Activated naive CD8-positive, alpha-beta T cell treated with anti-CD3 and anti-CD28 coated beads, Interleukin-2, amount 50 U/mL, for 24 hours (primary cell): ENCODE results near the gene PRM3.
"Not testable (repeated sequence)": the region's sequence is repeated elsewhere in the genome, so short reads cannot be mapped to it uniquely, and the experiment has no call there.

Source experiments
- ATAC-seq: fragments of 150-1000 bp; cut with Tn5 transposase; one replicate; pipeline ENCODE4 v1.10.0; 2021
- DNase-seq: peaks from one replicate; pipeline ENCODE4 v3.0.0; 2021
- H3K27ac Mint-ChIP-seq: one replicate; pipeline ENCODE4 v1.8.0; 2021; ENCODE audit warnings: mild to moderate bottlenecking, mixed read lengths
- H3K27me3 Mint-ChIP-seq: one replicate; pipeline ENCODE4 v1.8.0; 2021; ENCODE audit warnings: mixed read lengths
- H3K36me3 Mint-ChIP-seq: one replicate; pipeline ENCODE4 v1.8.0; 2021; ENCODE audit warnings: low read depth, mixed read lengths
- H3K4me1 Mint-ChIP-seq: one replicate; pipeline ENCODE4 v1.8.0; 2021; ENCODE audit warnings: mixed read lengths
- H3K4me3 Mint-ChIP-seq: one replicate; pipeline ENCODE4 v1.8.0; 2021; ENCODE audit warnings: mild to moderate bottlenecking, moderate library complexity, mixed read lengths
- H3K9me3 Mint-ChIP-seq: one replicate; pipeline ENCODE4 v1.8.0; 2021; ENCODE audit warnings: mixed read lengths

The PRM3 gene

GRCh38 chr16:11297492-11298142 lies 24.2 kb upstream of the PRM3 start:
- peak; percentile 75 for DNase-seq
- Mint-ChIP-seq H3K27ac (peak overlapping the region; percentile 50), H3K4me1 (peaks cover 51% of the 10 kb centered on the region)

GRCh38 chr16:11296706-11297491 lies 23.5 kb upstream of the PRM3 start:
- ATAC-seq (no peak), DNase-seq (no peak)
- Mint-ChIP-seq H3K9me3 (no peaks in the 10 kb centered on the region), H3K4me1 (peaks cover 51% of the 10 kb centered on the region), H3K27ac (peak overlapping the region; percentile 50), H3K4me3 (peak overlapping the region; percentile 54), H3K36me3 (no peaks in the 10 kb centered on the region), H3K27me3 (peaks cover 8% of the 10 kb centered on the region)

More at GRCh38 chr16:11297492-11298142, 24.2 kb upstream of the PRM3 start:
- peaks cover 5% of the 10 kb centered on the region for H3K27me3 Mint-ChIP-seq
- peak; percentile 84 for ATAC-seq
- H3K4me3 Mint-ChIP-seq: peak overlapping the region; percentile 54
- H3K9me3 Mint-ChIP-seq: no peaks in the 10 kb centered on the region
- H3K36me3 Mint-ChIP-seq: no peaks in the 10 kb centered on the region

- ATAC-seq (no peak), DNase-seq (no peak)
- no peak overlapping the region for H3K4me3 Mint-ChIP-seq
- peaks cover 51% of the 10 kb centered on the region for H3K4me1 Mint-ChIP-seq
- H3K9me3 Mint-ChIP-seq: no peaks in the 10 kb centered on the region
- no peak overlapping the region for H3K27ac Mint-ChIP-seq
- no peaks in the 10 kb centered on the region for H3K36me3 Mint-ChIP-seq
- H3K27me3 Mint-ChIP-seq: peaks cover 11% of the 10 kb centered on the region
Observed at GRCh38 chr16:11296351-11296705, 22.9 kb upstream of the PRM3 start.

- Mint-ChIP-seq H3K36me3 (no peaks in the 10 kb centered on the region), H3K4me3 (no peak overlapping the region), H3K27me3 (peaks cover 12% of the 10 kb centered on the region), H3K9me3 (no peaks in the 10 kb centered on the region), H3K4me1 (peaks cover 51% of the 10 kb centered on the region), H3K27ac (no peak overlapping the region)
- ATAC-seq (no peak), DNase-seq (no peak)
Observed at GRCh38 chr16:11295672-11296071, 22.2 kb upstream of the PRM3 start.

- DNase-seq: no peak
- H3K27ac Mint-ChIP-seq: no peak overlapping the region
Observed at GRCh38 chr16:11292076-11292748, 18.8 kb upstream of the PRM3 start.

GRCh38 chr16:11291091-11291703 lies 17.8 kb upstream of the PRM3 start:
- H3K27ac Mint-ChIP-seq: no peak overlapping the region
- H3K27me3 Mint-ChIP-seq: peaks cover 22% of the 10 kb centered on the region
- ATAC-seq (no peak), DNase-seq (no peak)
- peaks cover 36% of the 10 kb centered on the region for H3K4me1 Mint-ChIP-seq
- H3K4me3 Mint-ChIP-seq: no peak overlapping the region
- no peaks in the 10 kb centered on the region for H3K36me3 Mint-ChIP-seq
- no peaks in the 10 kb centered on the region for H3K9me3 Mint-ChIP-seq

More at GRCh38 chr16:11292076-11292748, 18.8 kb upstream of the PRM3 start:
- Mint-ChIP-seq H3K4me1 (peaks cover 36% of the 10 kb centered on the region), H3K36me3 (no peaks in the 10 kb centered on the region), H3K4me3 (no peak overlapping the region), H3K9me3 (no peaks in the 10 kb centered on the region), H3K27me3 (peaks cover 22% of the 10 kb centered on the region)
- no peak for ATAC-seq

GRCh38 chr16:11290102-11290893 lies 16.9 kb upstream of the PRM3 start:
- no peaks in the 10 kb centered on the region for H3K36me3 Mint-ChIP-seq
- ATAC-seq (no peak), DNase-seq (no peak)
- peaks cover 22% of the 10 kb centered on the region for H3K27me3 Mint-ChIP-seq
- H3K9me3 Mint-ChIP-seq: no peaks in the 10 kb centered on the region
- H3K4me1 Mint-ChIP-seq: peaks cover 41% of the 10 kb centered on the region
- H3K27ac Mint-ChIP-seq: no peak overlapping the region
- H3K4me3 Mint-ChIP-seq: no peak overlapping the region

- ATAC-seq, H3K4me3 Mint-ChIP-seq, H3K9me3 Mint-ChIP-seq, DNase-seq, H3K36me3 Mint-ChIP-seq, H3K27ac Mint-ChIP-seq: not testable (repeated sequence)
- Mint-ChIP-seq H3K4me1 (peaks cover 42% of the 10 kb centered on the region), H3K27me3 (peaks cover 22% of the 10 kb centered on the region)
Observed at GRCh38 chr16:11289696-11290095, 16.3 kb upstream of the PRM3 start.

GRCh38 chr16:11289202-11289601 lies 15.8 kb upstream of the PRM3 start:
- H3K27ac Mint-ChIP-seq: no peak overlapping the region
- no peaks in the 10 kb centered on the region for H3K9me3 Mint-ChIP-seq
- no peak overlapping the region for H3K4me3 Mint-ChIP-seq
- peaks cover 22% of the 10 kb centered on the region for H3K27me3 Mint-ChIP-seq
- H3K36me3 Mint-ChIP-seq: no peaks in the 10 kb centered on the region
- peaks cover 39% of the 10 kb centered on the region for H3K4me1 Mint-ChIP-seq
- DNase-seq (no peak), ATAC-seq (no peak)

GRCh38 chr16:11285842-11286241 lies 12.4 kb upstream of the PRM3 start:
- Mint-ChIP-seq H3K36me3 (no peaks in the 10 kb centered on the region), H3K4me3 (peak overlapping the region; percentile 44), H3K27me3 (peaks cover 14% of the 10 kb centered on the region), H3K4me1 (peaks cover 33% of the 10 kb centered on the region), H3K27ac (peak overlapping the region; percentile 77), H3K9me3 (no peaks in the 10 kb centered on the region)
- ATAC-seq (peak; percentile 84), DNase-seq (no peak)

GRCh38 chr16:11283820-11284248 lies 10.4 kb upstream of the PRM3 start:
- Mint-ChIP-seq H3K4me1 (peaks cover 33% of the 10 kb centered on the region), H3K36me3 (no peaks in the 10 kb centered on the region), H3K27me3 (peaks cover 8% of the 10 kb centered on the region), H3K9me3 (no peaks in the 10 kb centered on the region), H3K4me3 (no peak overlapping the region), H3K27ac (no peak overlapping the region)
- no peak for DNase-seq
- no peak for ATAC-seq

- no peak for ATAC-seq
- Mint-ChIP-seq H3K27me3 (peaks cover 2% of the 10 kb centered on the region), H3K4me1 (peaks cover 13% of the 10 kb centered on the region), H3K4me3 (no peak within 1 kb of the TSS), H3K27ac (peak within 1 kb of the TSS; percentile 9), H3K9me3 (no peaks in the 10 kb centered on the region), H3K36me3 (no peaks in the 10 kb centered on the region)
- no peak for DNase-seq
Observed at GRCh38 chr16:11280616-11281522, 7.4 kb upstream of the PRM3 start, which contains the start of gene PRM1. Gene PRM1, minus strand, starts transcription at chr16:11281330. Its CDS starts 92 bp downstream, at chr16:11281238.
